ENCODE data around the gene DBF4.
"Not testable (repeated sequence)": the region's sequence is repeated elsewhere in the genome, so short reads cannot be mapped to it uniquely, and the experiment has no call there.

The DBF4 gene

GRCh38 chr7:87882151-87882937 is 6.1 kb downstream of the DBF4 start:
- WGBS, 2 experiments (ENCODE audit: insufficient coverage in 2 of 2) = 100% methylated on average over 1 to 2 of the region's 4 CpGs

DNA sequence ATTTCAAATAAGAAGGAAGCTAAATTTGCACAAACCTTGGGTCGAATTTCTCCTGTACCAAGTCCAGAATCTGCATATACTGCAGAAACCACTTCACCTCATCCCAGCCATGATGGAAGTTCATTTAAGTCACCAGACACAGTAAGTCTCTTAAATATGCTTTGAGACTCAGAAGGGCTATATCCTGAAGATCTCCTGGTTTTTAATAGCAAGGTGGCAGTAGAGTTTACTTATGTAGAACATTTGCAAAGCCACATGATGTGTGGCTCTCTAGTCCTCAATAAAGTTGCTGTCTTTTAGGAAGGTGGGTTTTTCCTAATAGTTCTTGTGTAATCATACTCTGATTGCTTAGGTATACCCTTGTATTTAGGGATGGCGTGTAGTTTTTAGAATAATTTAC is 8.7 kb downstream of the DBF4 start:
- no peaks in the 10 kb centered on the region for H3K9me3 ChIP-seq (ENCODE audit: control insufficient read depth, low read length)
- H3K27ac ChIP-seq (ENCODE audit: low read depth, low read length, severe bottlenecking) = no peak overlapping the region
- no peak overlapping the region for H3K4me3 ChIP-seq (ENCODE audit: extremely low read depth, insufficient read depth, low read length, poor library complexity, severe bottlenecking)
- H3K4me1 ChIP-seq (ENCODE audit: control insufficient read depth, insufficient read depth, low read length, poor library complexity, severe bottlenecking) = no peaks in the 10 kb centered on the region
- H3K36me3 ChIP-seq (ENCODE audit: control insufficient read depth, insufficient read depth, low read length) = peaks cover 67% of the 10 kb centered on the region
- WGBS, 2 experiments (ENCODE audit: insufficient coverage in 2 of 2) = 86 to 100% methylated on average over 1 of the region's 2 CpGs

More at GRCh38 chr7:87882151-87882937, 6.1 kb downstream of the DBF4 start:
- H3K4me3 ChIP-seq (ENCODE audit: extremely low read depth, insufficient read depth, low read length, poor library complexity, severe bottlenecking) = no peak overlapping the region
- no peaks in the 10 kb centered on the region for H3K9me3 ChIP-seq (ENCODE audit: control insufficient read depth, low read length)
- H3K36me3 ChIP-seq (ENCODE audit: control insufficient read depth, insufficient read depth, low read length) = peaks cover 74% of the 10 kb centered on the region
- no peaks in the 10 kb centered on the region for H3K4me1 ChIP-seq (ENCODE audit: control insufficient read depth, insufficient read depth, low read length, poor library complexity, severe bottlenecking)
- H3K27ac ChIP-seq (ENCODE audit: low read depth, low read length, severe bottlenecking) = no peak overlapping the region

GRCh38 chr7:87886875-87887274 is 10.6 kb downstream of the DBF4 start:
- no peak overlapping the region for H3K4me3 ChIP-seq (ENCODE audit: extremely low read depth, insufficient read depth, low read length, poor library complexity, severe bottlenecking)
- H3K36me3 ChIP-seq (ENCODE audit: control insufficient read depth, insufficient read depth, low read length) = peaks cover 50% of the 10 kb centered on the region
- H3K4me1 ChIP-seq (ENCODE audit: control insufficient read depth, insufficient read depth, low read length, poor library complexity, severe bottlenecking) = no peaks in the 10 kb centered on the region
- H3K9me3 ChIP-seq (ENCODE audit: control insufficient read depth, low read length) = no peaks in the 10 kb centered on the region
- no peak overlapping the region for H3K27ac ChIP-seq (ENCODE audit: low read depth, low read length, severe bottlenecking)

DNA sequence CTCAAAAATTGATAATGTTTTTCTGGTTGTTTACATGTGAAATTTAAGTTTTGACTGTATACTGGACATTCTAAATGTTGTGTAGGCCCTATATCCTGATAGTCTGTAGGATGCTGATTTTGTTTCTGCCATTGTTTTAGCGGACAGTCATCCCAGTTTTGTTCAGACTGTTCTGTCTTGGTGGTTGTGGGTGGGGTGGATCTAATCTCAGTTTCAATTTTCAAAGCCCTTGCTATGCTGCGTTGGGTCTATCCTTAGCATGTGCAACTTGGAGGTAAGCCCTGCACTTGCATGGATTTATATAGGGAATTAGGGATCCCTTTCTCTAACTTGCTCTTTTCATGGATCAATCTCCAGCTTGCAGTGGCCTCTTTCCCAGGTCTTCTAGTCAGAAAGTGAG is 19.1 kb downstream of the DBF4 start:
- WGBS, 2 experiments (ENCODE audit: insufficient coverage in 2 of 2) = 88 to 100% methylated on average over 1 of the region's 2 CpGs
- H3K4me3 ChIP-seq (ENCODE audit: extremely low read depth, insufficient read depth, low read length, poor library complexity, severe bottlenecking) = no peak overlapping the region
- no peaks in the 10 kb centered on the region for H3K4me1 ChIP-seq (ENCODE audit: control insufficient read depth, insufficient read depth, low read length, poor library complexity, severe bottlenecking)
- H3K9me3 ChIP-seq (ENCODE audit: control insufficient read depth, low read length) = no peaks in the 10 kb centered on the region
- peaks cover 49% of the 10 kb centered on the region for H3K36me3 ChIP-seq (ENCODE audit: control insufficient read depth, insufficient read depth, low read length)
- H3K27ac ChIP-seq (ENCODE audit: low read depth, low read length, severe bottlenecking) = no peak overlapping the region

DNA sequence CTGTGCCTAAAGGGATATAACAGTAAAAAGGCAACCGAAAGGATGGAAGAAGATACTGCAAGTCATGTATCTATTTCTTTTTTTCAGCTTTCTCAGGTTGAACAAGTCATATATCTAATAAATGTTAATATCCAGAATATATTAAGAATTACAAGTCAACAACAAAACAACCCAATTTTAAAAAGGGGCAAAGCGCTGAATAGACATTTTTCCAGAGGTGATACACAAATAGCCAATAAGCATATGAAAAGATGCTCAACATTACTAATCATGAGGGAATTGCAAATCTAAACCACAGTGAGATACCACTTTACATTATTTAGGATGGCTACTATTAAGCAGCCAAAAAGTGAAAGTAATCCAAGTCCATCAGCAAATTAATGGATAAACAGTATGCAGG is 23.0 kb downstream of the DBF4 start:
- Histone ChIP-seq H3K4me1 (ENCODE audit: control insufficient read depth, insufficient read depth, low read length, poor library complexity, severe bottlenecking) (no peaks in the 10 kb centered on the region), H3K36me3 (ENCODE audit: control insufficient read depth, insufficient read depth, low read length) (peaks cover 51% of the 10 kb centered on the region), H3K4me3 (ENCODE audit: extremely low read depth, insufficient read depth, low read length, poor library complexity, severe bottlenecking) (no peak overlapping the region), H3K9me3 (ENCODE audit: control insufficient read depth, low read length) (no peaks in the 10 kb centered on the region), H3K27ac (ENCODE audit: low read depth, low read length, severe bottlenecking) (no peak overlapping the region)
- 100% methylated on average over 1 of the region's 2 CpGs; no CpG with 5 or more reads in 1 of the 2 experiments for WGBS, 2 experiments (ENCODE audit: insufficient coverage in 2 of 2)

DNA sequence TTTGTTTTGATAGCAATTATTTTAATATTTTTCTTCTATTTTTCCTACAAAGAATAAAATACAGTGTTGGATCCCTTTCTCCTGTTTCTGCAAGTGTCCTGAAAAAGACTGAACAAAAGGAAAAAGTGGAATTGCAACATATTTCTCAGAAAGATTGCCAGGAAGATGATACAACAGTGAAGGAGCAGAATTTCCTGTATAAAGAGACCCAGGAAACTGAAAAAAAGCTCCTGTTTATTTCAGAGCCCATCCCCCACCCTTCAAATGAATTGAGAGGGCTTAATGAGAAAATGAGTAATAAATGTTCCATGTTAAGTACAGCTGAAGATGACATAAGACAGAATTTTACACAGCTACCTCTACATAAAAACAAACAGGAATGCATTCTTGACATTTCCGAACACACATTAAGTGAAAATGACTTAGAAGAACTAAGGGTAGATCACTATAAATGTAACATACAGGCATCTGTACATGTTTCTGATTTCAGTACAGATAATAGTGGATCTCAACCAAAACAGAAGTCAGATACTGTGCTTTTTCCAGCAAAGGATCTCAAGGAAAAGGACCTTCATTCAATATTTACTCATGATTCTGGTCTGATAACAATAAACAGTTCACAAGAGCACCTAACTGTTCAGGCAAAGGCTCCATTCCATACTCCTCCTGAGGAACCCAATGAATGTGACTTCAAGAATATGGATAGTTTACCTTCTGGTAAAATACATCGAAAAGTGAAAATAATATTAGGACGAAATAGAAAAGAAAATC is 31.0 kb downstream of the DBF4 start:
- H3K36me3 ChIP-seq (ENCODE audit: control insufficient read depth, insufficient read depth, low read length) = peaks cover 29% of the 10 kb centered on the region
- not testable (repeated sequence) for H3K4me1 ChIP-seq (ENCODE audit: control insufficient read depth, insufficient read depth, low read length, poor library complexity, severe bottlenecking); H3K4me3 ChIP-seq (ENCODE audit: extremely low read depth, insufficient read depth, low read length, poor library complexity, severe bottlenecking); H3K9me3 ChIP-seq (ENCODE audit: control insufficient read depth, low read length); H3K27ac ChIP-seq (ENCODE audit: low read depth, low read length, severe bottlenecking)
- no CpG with 5 or more reads among the region's 3 CpGs for whole genome bisulfite sequencing, 2 experiments (ENCODE audit: insufficient coverage in 2 of 2)

- H3K4me1 ChIP-seq (ENCODE audit: control insufficient read depth, insufficient read depth, low read length, poor library complexity, severe bottlenecking); H3K4me3 ChIP-seq (ENCODE audit: extremely low read depth, insufficient read depth, low read length, poor library complexity, severe bottlenecking); H3K9me3 ChIP-seq (ENCODE audit: control insufficient read depth, low read length); H3K27ac ChIP-seq (ENCODE audit: low read depth, low read length, severe bottlenecking): not testable (repeated sequence)
- peaks cover 24% of the 10 kb centered on the region for H3K36me3 ChIP-seq (ENCODE audit: control insufficient read depth, insufficient read depth, low read length)
- WGBS, 2 experiments (ENCODE audit: insufficient coverage in 2 of 2) = 96% methylated on average over 4 of the region's 4 CpGs
Measured at GRCh38 chr7:87908814-87909213, 32.5 kb downstream of the DBF4 start.

GRCh38 chr7:87912121-87912520 is 35.8 kb downstream of the DBF4 start:
- H3K4me1 ChIP-seq (ENCODE audit: control insufficient read depth, insufficient read depth, low read length, poor library complexity, severe bottlenecking) = no peaks in the 10 kb centered on the region
- 72% methylated on average over 2 of the region's 4 CpGs; no CpG with 5 or more reads in 1 of the 2 experiments for WGBS, 2 experiments (ENCODE audit: insufficient coverage in 2 of 2)
- H3K36me3 ChIP-seq (ENCODE audit: control insufficient read depth, insufficient read depth, low read length) = peaks cover 5% of the 10 kb centered on the region
- H3K9me3 ChIP-seq (ENCODE audit: control insufficient read depth, low read length) = no peaks in the 10 kb centered on the region
- H3K4me3 ChIP-seq (ENCODE audit: extremely low read depth, insufficient read depth, low read length, poor library complexity, severe bottlenecking) = no peak overlapping the region
- no peak overlapping the region for H3K27ac ChIP-seq (ENCODE audit: low read depth, low read length, severe bottlenecking)

GRCh38 chr7:87918740-87919139 is 42.4 kb downstream of the DBF4 start:
- WGBS, 2 experiments (ENCODE audit: insufficient coverage in 2 of 2) = 100% methylated on average over 1 of the region's 1 CpG
- H3K36me3 ChIP-seq (ENCODE audit: control insufficient read depth, insufficient read depth, low read length) = no peaks in the 10 kb centered on the region

DNA sequence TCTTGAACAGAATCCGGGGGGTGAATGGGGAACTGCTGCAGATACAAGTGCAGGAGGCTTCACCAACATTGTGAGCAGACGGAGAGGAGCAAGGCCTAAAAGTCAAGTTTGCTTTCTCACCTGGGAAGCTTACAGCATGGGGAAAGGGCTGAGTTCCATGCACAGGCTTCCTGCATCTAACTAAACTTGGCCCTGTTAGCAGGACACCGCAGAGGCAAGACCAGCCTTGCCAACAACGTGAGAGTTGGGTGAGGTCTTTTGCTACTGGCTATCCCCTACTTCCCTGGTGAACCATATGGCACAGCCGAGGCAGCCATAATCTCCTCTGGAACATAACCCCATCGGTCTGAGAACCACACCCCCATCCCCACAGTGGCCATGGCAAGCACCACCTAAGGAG is 43.6 kb downstream of the DBF4 start:
- WGBS, 2 experiments (ENCODE audit: insufficient coverage in 2 of 2) = 86 to 93% methylated on average over 6 of the region's 6 CpGs
- Histone ChIP-seq H3K27ac (ENCODE audit: low read depth, low read length, severe bottlenecking) (no peak overlapping the region), H3K4me3 (ENCODE audit: extremely low read depth, insufficient read depth, low read length, poor library complexity, severe bottlenecking) (no peak overlapping the region), H3K36me3 (ENCODE audit: control insufficient read depth, insufficient read depth, low read length) (no peaks in the 10 kb centered on the region), H3K9me3 (ENCODE audit: control insufficient read depth, low read length) (no peaks in the 10 kb centered on the region), H3K4me1 (ENCODE audit: control insufficient read depth, insufficient read depth, low read length, poor library complexity, severe bottlenecking) (no peaks in the 10 kb centered on the region)

More at GRCh38 chr7:87918740-87919139, 42.4 kb downstream of the DBF4 start:
- Histone ChIP-seq H3K9me3 (ENCODE audit: control insufficient read depth, low read length) (no peaks in the 10 kb centered on the region), H3K4me1 (ENCODE audit: control insufficient read depth, insufficient read depth, low read length, poor library complexity, severe bottlenecking) (no peaks in the 10 kb centered on the region), H3K4me3 (ENCODE audit: extremely low read depth, insufficient read depth, low read length, poor library complexity, severe bottlenecking) (no peak overlapping the region), H3K27ac (ENCODE audit: low read depth, low read length, severe bottlenecking) (no peak overlapping the region)

DNA sequence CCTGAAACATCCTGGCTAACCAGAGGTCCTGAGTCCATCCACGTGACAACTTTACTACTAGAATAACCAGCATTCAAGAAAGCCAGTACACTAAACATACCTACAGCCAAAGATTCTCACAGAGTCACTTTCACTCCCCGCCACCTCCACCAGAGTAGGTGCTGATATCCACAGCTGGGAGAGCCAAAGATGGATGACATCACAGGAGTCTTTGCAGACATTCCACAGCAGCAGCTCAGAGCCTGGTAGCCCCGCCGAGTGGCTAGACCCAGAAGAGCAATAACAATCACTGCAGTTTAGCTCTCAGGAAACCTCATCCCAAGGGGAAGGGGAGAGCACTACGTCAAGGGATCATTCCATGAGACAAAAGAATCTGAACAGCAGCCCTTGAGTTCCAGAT is 44.3 kb downstream of the DBF4 start:
- no peaks in the 10 kb centered on the region for H3K4me1 ChIP-seq (ENCODE audit: control insufficient read depth, insufficient read depth, low read length, poor library complexity, severe bottlenecking)
- 75 to 94% methylated on average over 3 of the region's 5 CpGs for WGBS, 2 experiments (ENCODE audit: insufficient coverage in 2 of 2)

More for the DNA sequence above, 44.3 kb downstream of the DBF4 start:
- no peaks in the 10 kb centered on the region for H3K9me3 ChIP-seq (ENCODE audit: control insufficient read depth, low read length)
- H3K36me3 ChIP-seq (ENCODE audit: control insufficient read depth, insufficient read depth, low read length) = no peaks in the 10 kb centered on the region
- no peak overlapping the region for H3K27ac ChIP-seq (ENCODE audit: low read depth, low read length, severe bottlenecking)
- H3K4me3 ChIP-seq (ENCODE audit: extremely low read depth, insufficient read depth, low read length, poor library complexity, severe bottlenecking) = no peak overlapping the region
